ENCODE results near the gene TMEM106C. TPM values are rescaled to one million over a fixed set of nuclear protein-coding genes. Genes with fewer than 3 reads are reported as not detected.
"Not testable (repeated sequence)": the region's sequence is repeated elsewhere in the genome, so short reads cannot be mapped to it uniquely, and the experiment has no call there.

TMEM106C gene
- total RNA-seq, 1 experiment from 2014 or later = 211 TPM

DNA sequence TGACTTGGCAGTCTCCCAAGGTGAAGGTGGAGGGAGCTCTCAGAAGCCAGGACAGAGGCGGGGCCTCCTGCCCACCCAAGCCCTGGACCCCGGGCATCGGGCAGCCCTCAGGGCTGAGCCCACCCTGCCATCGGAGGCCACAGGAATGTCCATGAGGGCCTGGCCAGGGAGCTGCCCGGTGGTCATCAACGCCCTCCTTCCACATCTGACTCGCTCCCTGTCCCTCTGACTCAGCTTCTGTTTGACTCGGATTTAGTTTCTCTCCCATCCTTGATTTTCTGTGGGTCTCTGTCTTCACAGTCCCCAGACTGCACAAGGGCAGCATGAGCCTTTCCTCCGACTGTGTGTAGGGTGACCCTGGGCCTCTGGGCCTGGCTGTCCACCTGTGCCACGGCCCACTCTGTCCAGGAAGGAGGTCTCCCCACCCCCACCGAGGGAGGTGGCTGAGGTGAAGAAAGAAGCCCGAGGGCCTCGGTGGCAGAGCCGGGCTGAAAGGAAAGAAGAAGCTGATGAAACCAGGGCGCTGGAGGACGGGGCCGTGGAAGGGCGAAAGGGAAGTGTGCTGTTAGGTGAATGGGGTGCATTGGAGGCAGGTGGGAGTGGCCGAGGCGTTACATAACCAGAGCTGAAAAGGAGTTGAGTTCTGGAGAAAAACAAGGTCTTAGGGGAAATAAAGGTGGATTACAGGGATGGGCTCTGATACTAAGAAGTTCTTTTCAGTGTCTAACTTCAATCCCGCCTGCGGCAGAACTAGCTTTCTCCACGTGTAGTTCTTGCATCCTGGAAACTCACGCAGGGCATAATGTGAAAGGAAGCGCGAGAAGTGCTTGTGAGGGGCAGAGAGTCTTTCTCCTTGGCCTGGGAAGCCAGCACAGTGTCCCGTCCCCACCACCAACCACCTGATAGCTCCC lies 16.7 kb upstream of the TMEM106C start:
- no peak for DNase-seq (ENCODE audit: low spot score)
- in situ Hi-C loops (cut with HindIII; ENCODE audit: low sequenced_read_pairs) = no loop called here

DNA sequence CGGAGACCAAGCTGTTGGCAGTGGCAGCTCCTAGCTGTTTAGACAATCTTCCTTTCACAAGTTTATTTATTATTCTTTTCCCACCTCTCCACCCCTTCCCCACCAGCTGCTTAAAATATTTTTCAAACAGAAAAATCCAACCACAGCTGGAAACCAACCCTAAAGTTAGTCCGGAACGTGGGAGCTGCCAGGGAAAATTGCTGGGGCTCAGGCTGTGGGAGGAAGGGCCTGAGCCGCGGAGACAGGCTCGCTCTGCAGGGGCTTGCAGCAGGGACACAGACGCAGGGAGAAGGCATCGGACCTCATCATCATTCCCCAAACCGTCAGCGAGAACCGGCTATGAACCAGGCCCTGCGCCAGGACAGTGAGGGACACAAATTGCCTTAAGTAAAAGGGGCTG lies 16.1 kb upstream of the TMEM106C start:
- DNase-seq (ENCODE audit: low spot score) = no peak
- in situ Hi-C loops (cut with HindIII; ENCODE audit: low sequenced_read_pairs) = no loop called here

DNA sequence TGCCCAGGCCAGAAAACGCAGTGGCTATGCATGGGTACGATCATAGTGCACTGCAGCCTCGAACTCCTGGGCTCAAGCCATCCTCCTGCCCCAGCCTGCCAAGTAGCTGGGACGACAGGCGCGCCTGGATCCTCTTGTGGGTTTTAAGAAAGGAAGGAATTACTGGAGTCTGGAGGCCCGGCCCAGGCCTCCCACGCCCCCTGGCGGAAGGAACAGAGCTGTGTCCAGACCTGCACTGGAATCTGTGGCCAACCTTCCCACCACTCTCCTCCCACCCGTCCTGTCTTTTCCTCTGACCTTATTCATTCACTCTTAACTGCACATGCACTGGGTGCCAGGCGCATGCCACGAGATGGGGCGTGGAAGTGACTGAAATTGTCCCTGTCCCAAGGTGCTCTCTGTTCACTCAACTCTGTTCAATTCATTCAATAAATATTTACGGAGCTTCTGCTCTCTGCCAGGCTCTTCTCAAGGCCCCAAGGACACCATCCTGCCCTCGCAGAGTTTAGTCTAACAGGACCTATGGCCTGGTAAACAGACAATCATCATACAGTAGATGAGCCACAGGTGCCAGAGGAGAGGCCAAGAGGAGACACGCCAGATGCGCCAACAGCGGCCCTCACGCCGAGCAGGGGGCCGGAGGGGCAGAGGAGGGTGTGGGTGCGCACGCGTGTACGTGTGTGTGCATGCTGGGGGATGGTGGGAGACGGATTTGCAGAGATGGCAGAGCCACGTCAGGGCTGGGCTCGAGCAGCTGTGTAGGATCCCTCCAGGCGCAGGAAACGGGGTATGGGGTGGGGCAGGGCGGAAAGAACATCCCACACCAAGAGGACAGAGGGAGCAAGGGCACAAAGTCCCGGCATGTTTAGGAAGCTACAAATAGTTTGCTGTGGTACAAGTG lies 13.7 kb upstream of the TMEM106C start:
- peak; percentile 52 for DNase-seq (ENCODE audit: low spot score)
- in situ Hi-C loops (cut with HindIII; ENCODE audit: low sequenced_read_pairs) = no loop called here

DNA sequence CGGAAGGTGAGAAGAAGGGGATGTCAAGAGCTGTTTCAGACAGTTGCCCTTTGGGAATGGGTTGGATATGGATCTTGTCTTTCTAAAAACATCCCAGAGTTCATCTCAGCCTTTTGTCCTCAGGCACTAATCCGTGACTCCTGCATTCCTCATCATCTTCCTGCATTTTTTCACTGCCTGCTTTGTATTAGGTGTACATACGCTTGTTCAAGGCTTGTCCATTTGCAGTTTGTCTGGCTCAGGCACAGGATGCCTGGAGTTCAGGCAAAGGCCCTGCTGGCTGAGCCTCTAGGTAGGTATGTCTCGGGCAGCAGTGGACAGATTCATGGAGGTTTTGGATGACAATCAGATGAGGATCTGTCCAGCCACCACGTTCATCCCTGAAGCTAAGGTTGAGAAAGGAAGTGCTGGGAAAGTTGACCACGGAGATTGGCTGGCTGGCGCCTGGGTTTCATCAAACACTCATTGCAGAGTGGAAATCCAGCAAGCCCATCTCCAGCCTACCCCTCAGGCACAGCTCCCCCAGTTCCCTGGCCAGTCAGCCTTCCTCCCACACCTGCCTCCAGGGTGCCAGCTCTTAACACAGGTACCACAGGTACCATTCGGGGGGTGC lies 12.4 kb upstream of the TMEM106C start:
- in situ Hi-C loops (cut with HindIII; ENCODE audit: low sequenced_read_pairs) = no loop called here
- no peak for DNase-seq (ENCODE audit: low spot score)

DNA sequence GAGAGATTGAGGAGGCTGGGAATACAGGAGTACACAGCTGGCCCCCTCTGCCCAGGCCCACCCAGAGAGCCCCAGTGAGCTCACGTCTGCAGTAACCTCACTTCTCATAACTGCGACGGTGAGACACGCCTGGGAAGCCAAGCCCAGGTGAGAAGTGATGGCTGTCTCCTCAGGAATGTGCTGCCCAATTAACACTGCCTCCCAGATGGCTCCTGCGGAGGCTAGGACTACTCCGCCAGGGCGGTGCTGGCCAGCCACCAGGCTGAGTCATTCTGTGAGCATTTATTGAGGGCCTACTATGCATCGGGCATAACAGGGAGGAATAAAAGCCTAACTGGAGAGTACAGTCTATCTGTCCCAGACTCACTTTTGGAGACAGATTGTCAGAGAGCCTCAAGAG lies 9.3 kb upstream of the TMEM106C start:
- in situ Hi-C loops (cut with HindIII; ENCODE audit: low sequenced_read_pairs) = no loop called here
- DNase-seq (ENCODE audit: low spot score) = no peak

DNA sequence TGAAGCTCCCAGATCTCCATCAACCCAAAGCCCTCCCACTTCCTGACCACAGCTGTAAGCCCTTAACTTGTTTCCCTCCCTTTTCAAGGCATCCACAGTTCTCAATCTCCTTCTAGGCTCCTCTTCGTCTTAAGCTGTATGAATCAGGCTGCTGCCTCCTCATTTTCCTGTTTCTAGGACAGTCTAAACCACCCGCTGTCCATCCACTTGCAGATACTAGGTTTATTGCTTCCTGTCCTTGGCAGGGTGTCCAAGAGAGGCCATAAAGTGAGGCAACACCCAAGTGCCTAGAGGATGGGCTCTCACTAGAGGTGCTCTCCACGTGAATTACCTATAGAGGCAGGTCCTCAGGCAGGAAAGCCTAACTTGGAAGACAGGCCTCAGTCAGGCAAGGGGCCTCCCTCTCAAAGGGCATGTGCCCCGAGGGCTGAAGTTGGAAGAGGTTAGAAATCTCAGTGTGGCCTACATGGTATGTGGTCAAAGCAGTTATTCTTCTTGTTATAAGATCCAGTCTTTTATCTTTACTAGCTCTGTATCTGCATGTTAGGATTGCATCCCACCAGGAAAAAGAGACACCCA lies 8.8 kb upstream of the TMEM106C start:
- in situ Hi-C loops (cut with HindIII; ENCODE audit: low sequenced_read_pairs) = no loop called here
- DNase-seq (ENCODE audit: low spot score) = no peak

DNA sequence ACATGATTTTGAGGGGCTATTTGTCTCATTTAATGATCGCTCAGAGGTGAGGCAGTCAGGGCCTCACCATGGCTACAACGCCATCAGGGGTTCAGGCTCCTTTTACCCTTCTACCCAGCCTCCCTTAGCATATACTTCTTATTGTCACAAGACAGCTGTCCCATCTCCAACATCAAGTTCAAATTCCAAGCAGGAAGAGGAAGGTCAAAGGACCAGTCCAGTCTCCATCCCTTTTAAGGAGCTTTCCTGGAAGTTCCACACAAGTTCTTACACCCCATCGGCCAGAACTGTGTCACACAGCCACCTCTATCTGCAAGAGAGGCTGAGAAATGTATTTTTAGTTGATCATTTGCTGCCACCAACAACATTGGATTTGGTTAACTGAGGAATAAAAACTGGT lies 8.3 kb upstream of the TMEM106C start:
- in situ Hi-C loops (cut with HindIII; ENCODE audit: low sequenced_read_pairs) = no loop called here

DNA sequence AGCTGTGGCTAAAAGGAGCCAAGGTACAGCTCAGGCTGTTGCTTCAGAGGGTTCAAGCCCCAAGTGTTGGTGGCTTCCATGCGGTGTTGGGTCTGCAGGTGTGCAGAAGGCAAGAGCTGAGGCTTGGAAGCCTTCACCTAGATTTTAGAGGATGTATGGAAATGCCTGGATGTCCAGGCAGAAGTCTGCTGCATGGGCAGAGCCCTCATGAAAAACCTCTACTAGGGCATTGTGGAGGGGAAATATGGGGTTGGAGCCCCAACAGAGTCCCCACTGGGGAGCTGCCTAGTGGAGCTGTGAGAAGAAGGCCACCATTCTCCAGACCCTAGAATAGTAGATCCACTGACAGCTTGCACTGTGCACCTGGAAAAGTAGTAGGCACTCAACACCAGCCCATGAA lies 5.7 kb upstream of the TMEM106C start:
- DNase-seq (ENCODE audit: low spot score); in situ Hi-C loops (cut with HindIII; ENCODE audit: low sequenced_read_pairs): not testable (repeated sequence)

More for the DNA sequence above, 8.3 kb upstream of the TMEM106C start:
- no peak for DNase-seq (ENCODE audit: low spot score)

DNA sequence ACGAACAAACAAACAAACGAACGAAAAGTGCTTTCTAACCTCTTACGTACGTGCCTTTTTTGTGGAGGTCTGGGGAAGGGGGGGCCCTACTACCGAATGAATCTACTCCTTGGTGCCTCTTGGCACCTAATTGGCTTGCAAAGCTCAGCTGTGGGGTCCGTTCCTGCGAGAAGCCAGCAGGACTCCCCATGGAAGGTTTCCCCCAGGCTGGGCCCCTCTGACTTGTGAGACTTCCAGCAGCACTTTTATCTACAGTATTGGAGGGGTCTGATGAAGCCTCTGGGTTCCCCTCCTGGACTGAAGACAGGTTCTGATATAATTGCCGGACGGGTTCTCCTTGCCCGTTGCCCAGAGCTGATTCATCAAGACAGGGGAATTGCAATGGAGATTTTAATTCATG lies 1.2 kb upstream of the TMEM106C start:
- in situ Hi-C loops (cut with HindIII; ENCODE audit: low sequenced_read_pairs) = no loop called here
- no peak for DNase-seq (ENCODE audit: low spot score)

DNA sequence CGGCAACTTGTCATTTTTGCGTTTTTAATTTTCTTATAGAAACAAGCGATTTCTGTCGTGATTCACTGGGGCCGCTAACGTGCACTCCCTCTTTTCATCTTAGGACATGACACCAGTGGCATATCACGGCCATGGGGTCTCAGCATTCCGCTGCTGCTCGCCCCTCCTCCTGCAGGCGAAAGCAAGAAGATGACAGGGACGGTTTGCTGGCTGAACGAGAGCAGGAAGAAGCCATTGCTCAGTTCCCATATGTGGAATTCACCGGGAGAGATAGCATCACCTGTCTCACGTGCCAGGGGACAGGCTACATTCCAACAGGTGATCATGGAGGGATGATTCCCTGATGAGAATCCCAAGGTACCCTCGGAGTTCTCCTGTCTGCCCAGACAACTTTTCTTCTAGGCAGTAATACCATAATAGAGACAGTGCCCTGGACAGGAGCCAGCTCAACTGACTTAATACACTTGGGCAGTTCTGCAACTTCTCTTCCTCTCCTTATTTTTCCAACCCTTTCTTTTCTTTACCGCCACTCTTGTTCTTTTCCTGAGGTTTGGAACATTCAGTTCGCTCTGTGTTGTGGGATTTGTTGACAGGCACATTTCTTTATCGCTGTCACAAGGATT lies 821 bp downstream of the TMEM106C start:
- peak; percentile 36 for DNase-seq (ENCODE audit: low spot score)
- in situ Hi-C loops (cut with HindIII; ENCODE audit: low sequenced_read_pairs) = no loop called here

DNA sequence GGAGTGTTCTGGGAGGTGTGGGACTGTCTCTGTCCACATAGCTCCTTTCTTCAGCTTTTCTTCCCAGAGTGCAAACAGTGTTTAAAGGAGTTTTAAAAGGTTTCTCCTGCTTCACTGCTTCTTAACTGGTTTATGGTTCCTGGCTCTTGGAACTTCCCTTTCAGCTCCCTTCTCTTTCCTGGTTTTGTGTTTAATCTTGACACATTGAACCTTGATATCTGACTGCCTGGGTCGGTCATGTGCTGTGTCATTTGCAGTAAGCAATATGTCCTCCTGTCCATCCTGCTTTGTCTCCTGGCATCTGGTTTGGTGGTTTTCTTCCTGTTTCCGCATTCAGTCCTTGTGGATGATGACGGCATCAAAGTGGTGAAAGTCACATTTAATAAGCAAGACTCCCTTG lies 2.2 kb downstream of the TMEM106C start:
- no peak for DNase-seq (ENCODE audit: low spot score)
- in situ Hi-C loops (cut with HindIII; ENCODE audit: low sequenced_read_pairs) = no loop called here

DNA sequence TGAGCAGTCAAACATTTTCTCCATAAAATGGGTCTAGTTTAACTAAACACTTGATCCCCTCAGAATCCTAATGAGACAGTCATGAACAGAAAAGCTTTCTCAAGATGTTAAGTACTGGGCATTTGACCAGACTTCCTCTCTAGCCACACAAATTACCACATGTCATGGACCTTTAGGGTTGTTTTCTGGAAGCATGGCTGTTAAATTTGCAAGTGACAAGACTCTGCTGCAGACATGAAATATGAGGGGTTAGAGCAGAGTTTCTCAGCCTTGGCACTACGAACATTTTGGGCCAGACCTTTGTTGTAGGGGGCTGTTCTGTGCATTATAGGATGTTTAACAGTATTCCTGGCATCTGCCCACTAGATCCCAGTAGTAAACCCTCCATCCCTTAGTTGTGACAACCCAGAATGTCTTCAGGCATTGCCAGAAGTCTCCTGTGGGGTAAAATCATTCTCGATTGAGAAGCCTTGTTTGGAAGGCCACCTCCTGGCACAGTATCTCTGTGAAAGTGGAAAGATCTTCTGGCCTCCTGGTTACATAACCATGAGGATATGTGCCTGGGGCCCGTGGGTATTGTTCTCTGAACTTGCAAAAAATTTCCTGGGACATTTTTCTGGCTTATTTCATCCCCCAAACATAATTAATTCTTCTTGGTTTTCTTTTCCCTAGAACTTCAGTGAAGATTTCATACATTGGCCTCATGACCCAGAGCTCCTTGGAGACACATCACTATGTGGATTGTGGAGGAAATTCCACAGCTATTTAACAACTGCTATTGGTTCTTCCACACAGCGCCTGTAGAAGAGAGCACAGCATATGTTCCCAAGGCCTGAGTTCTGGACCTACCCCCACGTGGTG lies 4.3 kb downstream of the TMEM106C start:
- in situ Hi-C loops (cut with HindIII; ENCODE audit: low sequenced_read_pairs) = no loop called here
- DNase-seq (ENCODE audit: low spot score) = no peak

DNA sequence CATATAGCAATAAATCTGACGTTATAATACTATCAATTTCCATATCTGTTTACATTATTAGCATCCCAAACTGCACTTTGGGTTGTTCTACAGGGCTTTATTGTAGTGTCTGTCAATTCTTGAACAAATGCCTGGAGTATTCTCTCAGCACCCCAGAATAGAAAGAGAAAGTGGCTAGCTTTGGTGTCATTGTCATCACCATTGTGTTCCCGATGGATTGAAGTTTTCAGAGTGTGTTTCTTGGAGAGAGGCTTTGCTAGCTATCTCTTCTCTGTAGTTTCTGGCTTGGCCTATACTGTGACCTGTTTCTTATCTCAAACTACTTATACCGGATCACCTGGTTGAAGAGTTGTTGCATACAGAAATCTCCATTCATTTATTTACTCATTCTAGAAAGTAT lies 6.4 kb downstream of the TMEM106C start:
- in situ Hi-C loops (cut with HindIII; ENCODE audit: low sequenced_read_pairs) = no loop called here
- DNase-seq (ENCODE audit: low spot score) = no peak

DNA sequence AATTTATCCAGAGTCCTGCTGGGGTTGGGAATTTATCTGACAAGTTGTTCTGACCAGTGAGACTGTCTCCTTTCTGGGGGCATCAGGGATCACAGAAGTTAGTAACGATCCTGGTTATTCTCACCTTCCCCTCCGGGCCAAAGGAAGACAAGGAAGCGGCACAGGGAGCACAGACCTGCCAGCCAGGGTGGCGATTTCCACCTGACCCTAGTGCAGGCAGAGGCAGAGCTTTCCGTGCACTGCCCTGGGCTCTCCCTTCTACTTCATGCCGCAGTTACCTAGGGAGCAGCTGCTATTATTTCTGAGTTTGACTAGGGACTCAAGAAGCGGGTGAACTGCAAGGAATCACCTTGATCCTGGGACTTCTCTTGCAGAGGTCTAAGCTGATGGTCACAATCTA lies 7.4 kb downstream of the TMEM106C start:
- in situ Hi-C loops (cut with HindIII; ENCODE audit: low sequenced_read_pairs) = no loop called here
- no peak for DNase-seq (ENCODE audit: low spot score)

DNA sequence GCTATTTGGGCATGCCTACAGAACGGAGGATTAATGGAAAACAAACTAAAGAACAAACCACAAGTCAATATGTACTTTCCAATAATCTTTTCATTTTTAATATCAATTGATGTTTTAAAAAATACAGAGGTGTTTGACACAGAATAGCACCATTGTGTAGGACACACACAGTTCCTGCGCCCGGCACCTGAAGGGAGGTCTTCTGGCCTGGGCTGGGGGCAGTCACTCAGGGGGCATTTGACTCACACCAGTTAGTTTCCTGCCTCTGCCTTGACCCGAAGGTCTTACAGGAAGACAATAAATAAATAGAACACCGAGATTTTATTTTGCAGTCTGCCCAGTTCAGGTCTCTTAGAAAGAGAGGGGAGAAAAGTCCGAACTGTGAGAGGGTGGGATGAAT lies 9.5 kb downstream of the TMEM106C start:
- in situ Hi-C loops (cut with HindIII; ENCODE audit: low sequenced_read_pairs) = no loop called here
- no peak for DNase-seq (ENCODE audit: low spot score)

DNA sequence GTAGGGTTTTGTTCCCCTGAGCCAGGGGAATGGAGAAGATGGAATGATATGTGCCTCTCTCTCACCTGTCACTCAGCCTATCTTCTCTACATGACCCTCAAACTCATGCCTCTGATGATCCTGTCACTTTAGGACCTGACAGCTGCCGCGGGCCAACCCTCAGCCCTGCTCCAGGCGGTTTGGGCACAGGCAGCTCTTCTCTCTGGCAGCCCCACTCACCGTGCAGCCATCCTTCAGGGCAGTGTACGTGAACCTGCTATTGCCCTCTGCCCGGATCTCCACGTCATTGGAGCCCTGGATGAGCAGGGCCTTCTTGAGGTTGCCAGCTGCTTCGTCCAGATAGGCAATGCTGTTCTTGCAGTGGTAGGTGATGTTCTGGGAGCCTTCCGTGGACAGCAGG lies 10.5 kb downstream of the TMEM106C start:
- in situ Hi-C loops (cut with HindIII; ENCODE audit: low sequenced_read_pairs) = no loop called here
- DNase-seq (ENCODE audit: low spot score) = no peak

DNA sequence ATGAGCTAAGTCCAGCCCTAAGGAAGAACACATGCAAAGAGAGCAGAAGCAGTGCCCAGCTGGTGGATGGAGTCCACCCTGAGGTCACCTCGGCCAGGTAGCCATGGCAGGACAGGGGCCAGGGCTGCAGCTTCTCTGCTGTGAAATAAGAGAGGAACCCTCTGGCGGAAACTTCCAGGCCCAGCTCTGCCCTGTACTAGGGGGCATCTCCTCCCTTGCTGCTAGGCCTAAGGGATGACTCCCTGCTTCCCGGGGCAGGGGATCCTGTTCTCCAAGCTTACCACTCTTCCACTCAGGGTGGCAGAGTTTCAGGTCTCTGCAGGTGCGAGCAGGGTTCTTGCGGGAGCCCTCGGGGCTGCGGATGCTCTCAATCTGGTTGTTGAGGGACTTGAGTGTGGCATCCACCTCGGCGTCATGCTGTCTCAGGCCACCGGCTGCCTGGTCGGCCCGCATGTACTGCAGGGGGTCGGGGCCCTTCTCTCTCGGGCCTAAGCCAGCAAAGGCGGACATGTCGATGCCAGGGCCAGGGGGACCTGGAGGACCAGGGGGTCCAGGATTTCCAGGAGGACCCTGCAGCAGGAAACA lies 11.7 kb downstream of the TMEM106C start:
- no peak for DNase-seq (ENCODE audit: low spot score)
- in situ Hi-C loops (cut with HindIII; ENCODE audit: low sequenced_read_pairs) = no loop called here

DNA sequence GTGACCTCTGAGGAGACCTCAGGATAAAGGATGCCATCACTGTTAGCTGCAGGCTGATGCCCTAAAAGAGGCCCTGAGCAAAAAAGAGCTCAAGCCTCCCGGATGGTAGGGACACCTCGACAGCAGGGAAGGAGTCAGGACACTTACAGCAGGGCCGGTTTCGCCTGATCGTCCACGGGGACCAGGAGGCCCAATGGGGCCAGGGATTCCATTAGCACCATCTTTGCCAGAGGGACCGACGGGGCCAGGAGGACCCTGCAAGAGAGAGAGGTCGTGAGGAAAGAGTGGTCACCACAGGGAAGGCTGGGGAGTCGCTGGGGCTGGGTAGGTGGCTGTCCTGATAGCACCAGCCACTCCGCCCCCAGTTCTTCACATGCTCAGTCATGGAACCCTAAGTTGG lies 12.4 kb downstream of the TMEM106C start:
- no peak for DNase-seq (ENCODE audit: low spot score)
- in situ Hi-C loops (cut with HindIII; ENCODE audit: low sequenced_read_pairs) = no loop called here

Measured in G401 (cell line).